Measurements from ENCODE around the gene FUT3. TPM values are rescaled to one million over a fixed set of nuclear protein-coding genes. Genes with fewer than 3 reads are reported as not detected.

Gene FUT3
- total and polyA plus RNA-seq, 9 of the 15 experiments (the other 6 are each of a cell fraction or from before 2014, with no cell fraction given) = 0.09 TPM; not detected in 8

DNA sequence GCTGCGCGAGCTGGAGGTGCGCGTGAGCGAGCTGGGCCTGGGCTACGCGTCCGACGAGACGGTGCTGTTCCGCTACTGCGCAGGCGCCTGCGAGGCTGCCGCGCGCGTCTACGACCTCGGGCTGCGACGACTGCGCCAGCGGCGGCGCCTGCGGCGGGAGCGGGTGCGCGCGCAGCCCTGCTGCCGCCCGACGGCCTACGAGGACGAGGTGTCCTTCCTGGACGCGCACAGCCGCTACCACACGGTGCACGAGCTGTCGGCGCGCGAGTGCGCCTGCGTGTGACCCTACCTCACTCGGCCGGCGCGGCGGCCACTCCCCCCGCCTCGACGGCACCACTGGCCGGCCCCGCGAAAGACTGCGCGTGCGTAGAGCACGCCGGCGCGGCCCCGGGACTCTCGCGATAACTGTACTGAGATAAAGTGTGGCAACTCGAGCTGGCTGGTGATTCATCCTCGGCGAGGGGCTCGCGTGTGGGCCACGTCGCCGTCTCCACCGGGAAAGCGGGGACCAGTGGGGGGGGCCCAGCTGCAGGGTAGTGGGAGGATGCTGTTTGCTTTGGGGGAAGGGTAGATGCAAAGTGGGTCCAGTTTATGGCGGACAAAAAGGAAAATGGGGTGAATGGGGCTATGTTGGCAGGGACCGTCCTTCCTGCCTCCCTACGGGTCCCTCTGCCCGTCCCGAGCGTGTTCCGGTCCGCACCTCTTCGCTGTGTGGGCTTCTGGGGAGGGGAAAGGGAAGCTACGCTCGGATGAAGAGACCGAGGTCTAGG lies 23.2 kb downstream of the FUT3 start (continued):
- TF ChIP-seq, protein P1, sequence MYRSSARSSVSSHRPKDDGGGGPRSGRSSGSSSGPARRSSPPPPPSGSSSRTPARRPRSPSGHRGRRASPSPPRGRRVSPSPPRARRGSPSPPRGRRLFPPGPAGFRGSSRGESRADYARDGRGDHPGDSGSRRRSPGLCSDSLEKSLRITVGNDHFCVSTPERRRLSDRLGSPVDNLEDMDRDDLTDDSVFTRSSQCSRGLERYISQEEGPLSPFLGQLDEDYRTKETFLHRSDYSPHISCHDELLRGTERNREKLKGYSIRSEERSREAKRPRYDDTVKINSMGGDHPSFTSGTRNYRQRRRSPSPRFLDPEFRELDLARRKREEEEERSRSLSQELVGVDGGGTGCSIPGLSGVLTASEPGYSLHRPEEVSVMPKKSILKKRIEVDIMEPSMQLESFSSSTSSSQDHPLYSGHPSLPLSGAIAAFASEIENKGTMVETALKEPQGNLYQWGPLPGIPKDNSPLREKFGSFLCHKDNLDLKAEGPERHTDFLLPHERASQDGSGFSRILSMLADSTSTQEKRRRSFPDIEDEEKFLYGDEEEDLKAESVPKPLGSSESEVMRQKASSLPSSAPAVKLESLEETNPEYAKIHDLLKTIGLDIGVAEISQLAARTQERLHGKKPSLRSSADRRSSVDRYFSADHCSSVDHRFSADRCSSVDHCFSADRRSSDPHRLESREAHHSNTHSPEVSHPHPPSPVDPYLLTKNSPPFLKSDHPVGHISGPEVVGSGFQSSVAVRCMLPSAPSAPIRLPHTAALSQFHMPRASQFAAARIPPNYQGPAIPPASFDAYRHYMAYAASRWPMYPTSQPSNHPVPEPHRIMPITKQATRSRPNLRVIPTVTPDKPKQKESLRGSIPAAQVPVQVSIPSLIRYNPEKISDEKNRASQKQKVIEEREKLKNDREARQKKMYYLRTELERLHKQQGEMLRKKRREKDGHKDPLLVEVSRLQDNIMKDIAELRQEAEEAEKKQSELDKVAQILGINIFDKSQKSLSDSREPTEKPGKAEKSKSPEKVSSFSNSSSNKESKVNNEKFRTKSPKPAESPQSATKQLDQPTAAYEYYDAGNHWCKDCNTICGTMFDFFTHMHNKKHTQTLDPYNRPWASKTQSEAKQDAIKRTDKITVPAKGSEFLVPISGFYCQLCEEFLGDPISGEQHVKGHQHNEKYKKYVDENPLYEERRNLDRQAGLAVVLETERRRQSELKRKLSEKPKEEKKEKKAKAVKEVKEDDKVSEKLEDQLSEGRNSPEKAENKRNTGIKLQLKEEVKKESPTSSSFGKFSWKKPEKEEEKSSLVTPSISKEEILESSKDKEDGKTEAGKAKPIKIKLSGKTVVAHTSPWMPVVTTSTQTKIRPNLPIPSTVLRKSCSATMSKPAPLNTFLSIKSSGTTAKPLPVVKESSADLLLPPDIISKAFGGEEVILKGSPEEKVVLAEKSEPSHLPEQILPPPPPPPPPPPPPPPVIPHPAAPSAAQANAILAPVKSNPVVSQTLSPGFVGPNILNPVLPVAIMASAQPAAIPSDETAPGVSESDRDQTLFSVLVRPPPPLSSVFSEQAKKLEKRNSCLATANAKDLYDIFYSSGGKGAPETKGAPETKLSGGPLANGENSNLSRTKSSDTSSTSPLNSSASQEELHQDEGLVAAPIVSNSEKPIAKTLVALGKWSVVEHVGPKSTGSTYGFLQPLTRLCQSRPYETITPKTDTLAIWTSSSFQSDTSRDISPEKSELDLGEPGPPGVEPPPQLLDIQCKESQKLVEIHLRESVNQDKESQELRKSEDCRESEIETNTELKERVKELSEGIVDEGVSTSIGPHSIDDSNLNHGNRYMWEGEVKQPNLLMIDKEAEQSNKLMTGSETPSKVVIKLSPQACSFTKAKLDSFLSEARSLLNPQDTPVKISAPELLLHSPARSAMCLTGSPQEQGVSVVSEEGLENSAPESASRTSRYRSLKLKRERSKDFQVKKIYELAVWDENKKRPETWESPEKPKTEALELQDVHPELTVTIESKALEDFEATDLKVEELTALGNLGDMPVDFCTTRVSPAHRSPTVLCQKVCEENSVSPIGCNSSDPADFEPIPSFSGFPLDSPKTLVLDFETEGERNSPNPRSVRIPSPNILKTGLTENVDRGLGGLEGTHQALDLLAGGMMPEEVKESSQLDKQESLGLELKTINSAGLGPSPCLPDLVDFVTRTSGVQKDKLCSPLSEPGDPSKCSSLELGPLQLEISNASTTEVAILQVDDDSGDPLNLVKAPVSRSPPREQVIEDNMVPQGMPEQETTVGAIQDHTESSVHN (IDR thresholded peaks at IDR 0.05; ENCODE audit: borderline replicate concordance in 1 of 2, low read depth in 1 of 2) = 0 out of 4 replicates have a peak, but pooled peaks of 1 of the 2 experiments have one; percentile 21
- TF ChIP-seq ZNF644 (tag; IDR thresholded peaks at IDR 0.05; ENCODE audit: low read depth) (no peak), ZNF76 (CRISPR knock-in tag; IDR thresholded peaks at IDR 0.05; ENCODE audit: borderline replicate concordance) (peak; percentile 40; the same call in 1 of the 2 replicates), HDAC3 (IDR thresholded peaks at IDR 0.05; ENCODE audit: borderline replicate concordance, partially characterized antibody) (no peak), KAT7 (CRISPR knock-in tag; IDR thresholded peaks at IDR 0.05; ENCODE audit: borderline replicate concordance) (peak; percentile 90; the same call in 1 of the 2 replicates), TOE1 (IDR thresholded peaks at IDR 0.05; ENCODE audit: borderline replicate concordance) (peak; percentile 76; the same call in 1 of the 2 replicates), TOE1 (CRISPR knock-in tag; IDR thresholded peaks at IDR 0.05; ENCODE audit: borderline replicate concordance, low read depth) (no peak), HCFC1 (IDR thresholded peaks at IDR 0.05; ENCODE audit: low read depth, low read length) (peak; percentile 60), ZNF316 (IDR thresholded peaks at IDR 0.05) (no peak), ZNF830 (CRISPR knock-in tag; IDR thresholded peaks at IDR 0.05) (0 out of 2 replicates have a peak, but pooled peaks have one; percentile 62), PTRF (tag; IDR thresholded peaks at IDR 0.05) (no peak)
- TF ChIP-seq, protein P2, sequence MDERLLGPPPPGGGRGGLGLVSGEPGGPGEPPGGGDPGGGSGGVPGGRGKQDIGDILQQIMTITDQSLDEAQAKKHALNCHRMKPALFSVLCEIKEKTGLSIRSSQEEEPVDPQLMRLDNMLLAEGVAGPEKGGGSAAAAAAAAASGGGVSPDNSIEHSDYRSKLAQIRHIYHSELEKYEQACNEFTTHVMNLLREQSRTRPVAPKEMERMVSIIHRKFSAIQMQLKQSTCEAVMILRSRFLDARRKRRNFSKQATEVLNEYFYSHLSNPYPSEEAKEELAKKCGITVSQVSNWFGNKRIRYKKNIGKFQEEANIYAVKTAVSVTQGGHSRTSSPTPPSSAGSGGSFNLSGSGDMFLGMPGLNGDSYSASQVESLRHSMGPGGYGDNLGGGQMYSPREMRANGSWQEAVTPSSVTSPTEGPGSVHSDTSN (CRISPR knock-in tag; IDR thresholded peaks at IDR 0.05; ENCODE audit: low read depth) = no peak
- TF ChIP-seq, protein P2 (tag; conservative IDR thresholded peaks at IDR 0.05; ENCODE audit: low read depth) = no peak
- TF ChIP-seq, protein P3, sequence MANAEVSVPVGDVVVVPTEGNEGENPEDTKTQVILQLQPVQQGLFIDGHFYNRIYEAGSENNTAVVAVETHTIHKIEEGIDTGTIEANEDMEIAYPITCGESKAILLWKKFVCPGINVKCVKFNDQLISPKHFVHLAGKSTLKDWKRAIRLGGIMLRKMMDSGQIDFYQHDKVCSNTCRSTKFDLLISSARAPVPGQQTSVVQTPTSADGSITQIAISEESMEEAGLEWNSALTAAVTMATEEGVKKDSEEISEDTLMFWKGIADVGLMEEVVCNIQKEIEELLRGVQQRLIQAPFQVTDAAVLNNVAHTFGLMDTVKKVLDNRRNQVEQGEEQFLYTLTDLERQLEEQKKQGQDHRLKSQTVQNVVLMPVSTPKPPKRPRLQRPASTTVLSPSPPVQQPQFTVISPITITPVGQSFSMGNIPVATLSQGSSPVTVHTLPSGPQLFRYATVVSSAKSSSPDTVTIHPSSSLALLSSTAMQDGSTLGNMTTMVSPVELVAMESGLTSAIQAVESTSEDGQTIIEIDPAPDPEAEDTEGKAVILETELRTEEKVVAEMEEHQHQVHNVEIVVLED (CRISPR knock-in tag; IDR thresholded peaks at IDR 0.05) = peak; percentile 61

All from K562 (cell line).